Limb (tissue), 2 donors: ENCODE data around the gene DYSF.

Experiments used
- DNase-seq, 2 donors: peaks; one replicate each; pipeline ENCODE4 v3.0.0-alpha.2; 2016; ENCODE audit errors: extremely low spot score in 2 of 2

The DYSF gene

DNA sequence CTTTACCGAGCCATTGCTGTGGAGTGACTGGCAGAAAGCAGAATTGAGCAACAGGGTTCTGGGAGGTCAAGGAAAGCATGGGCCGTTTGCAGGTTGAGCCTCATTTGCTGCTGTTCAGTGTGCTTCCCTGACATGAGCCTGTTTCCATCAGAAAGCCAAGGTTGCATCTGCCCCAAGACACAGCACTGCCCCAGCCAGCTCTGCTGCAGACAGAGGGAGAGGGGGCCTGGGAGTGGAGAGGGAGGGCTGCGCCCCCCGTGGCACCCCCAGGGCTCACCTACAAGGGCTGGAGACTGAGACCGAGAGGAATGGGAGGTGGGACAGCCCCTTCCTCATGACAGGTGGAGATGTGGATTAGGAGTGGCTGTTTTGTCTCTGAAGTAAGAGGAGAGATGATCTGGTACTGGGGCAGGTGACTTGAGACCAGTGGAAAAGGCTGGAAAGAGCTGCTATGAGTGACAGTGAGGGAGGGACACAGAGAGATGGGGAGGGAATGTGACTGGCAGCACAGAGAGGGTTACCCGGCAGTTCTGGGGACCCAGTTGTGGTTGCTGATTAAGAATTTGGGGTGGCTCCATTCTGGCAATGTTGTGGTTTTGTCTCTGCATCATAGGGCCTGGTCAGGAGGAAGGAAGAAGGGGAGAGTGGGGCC, 218.0 kb downstream of the DYSF start:
- peak in 1 of 2 donors; percentile 15 for DNase-seq

GRCh38 chr2:71671895-71672825, 218.8 kb downstream of the DYSF start:
- DNase-seq = peak in 1 of 2 donors; percentile 48

DNA sequence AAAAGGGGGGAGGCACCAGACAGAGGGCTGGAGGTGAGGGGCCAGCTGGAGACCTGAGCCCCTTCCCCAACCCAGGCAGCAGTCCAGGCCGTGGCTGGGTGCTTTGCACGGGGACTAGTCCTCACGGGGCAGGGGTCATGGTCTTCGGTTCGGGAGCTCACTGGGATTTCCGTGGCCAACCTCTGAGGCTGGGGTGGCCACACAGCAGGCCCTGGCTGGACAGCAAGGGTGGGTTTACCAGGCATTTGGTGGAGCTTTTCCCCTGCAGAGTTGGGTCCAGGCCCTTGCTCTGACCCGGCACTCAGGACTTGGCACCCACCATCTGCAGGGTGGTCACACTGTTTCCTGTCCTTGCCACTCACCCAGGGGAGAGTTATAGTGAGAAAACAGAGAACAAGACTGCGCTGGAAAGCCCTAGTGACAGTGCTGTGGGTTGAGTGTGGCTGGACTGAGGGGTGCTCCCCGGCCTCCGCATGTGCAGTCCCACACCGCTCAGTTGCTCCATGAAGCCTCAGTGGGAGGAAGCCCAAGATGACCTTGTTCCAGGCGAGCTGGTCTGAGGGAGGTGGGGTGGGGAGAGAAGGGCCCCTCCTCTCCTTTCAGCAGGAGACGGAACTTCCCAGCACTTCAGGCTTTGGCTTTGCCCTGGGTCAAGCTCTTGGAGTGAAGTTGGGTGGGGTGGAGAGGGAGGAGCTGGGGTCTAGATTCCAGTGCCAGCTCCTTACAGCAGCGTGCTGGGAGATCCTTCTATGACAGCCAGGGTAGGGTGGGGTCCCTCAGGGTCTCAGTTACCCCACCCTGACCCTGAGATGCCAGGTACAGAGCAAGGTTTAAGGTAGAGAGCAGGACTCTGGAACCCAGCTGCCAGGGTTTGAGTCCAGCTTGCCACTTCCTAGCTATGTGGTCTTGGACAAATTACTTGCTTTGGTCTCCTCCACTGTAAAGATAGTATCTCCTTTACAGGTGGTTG, 219.8 kb downstream of the DYSF start:
- peak in 1 of 2 donors; percentile 24 for DNase-seq

GRCh38 chr2:71674158-71674851, 220.9 kb downstream of the DYSF start:
- peak in 1 of 2 donors; percentile 24 for DNase-seq

- peak in 1 of 2 donors; percentile 27 for DNase-seq
Observed at GRCh38 chr2:71675296-71675695, 221.9 kb downstream of the DYSF start.

GRCh38 chr2:71678874-71679273, 225.5 kb downstream of the DYSF start:
- peak in 1 of 2 donors; percentile 13 for DNase-seq

GRCh38 chr2:71679491-71679890, 226.1 kb downstream of the DYSF start:
- DNase-seq = no peak

DNA sequence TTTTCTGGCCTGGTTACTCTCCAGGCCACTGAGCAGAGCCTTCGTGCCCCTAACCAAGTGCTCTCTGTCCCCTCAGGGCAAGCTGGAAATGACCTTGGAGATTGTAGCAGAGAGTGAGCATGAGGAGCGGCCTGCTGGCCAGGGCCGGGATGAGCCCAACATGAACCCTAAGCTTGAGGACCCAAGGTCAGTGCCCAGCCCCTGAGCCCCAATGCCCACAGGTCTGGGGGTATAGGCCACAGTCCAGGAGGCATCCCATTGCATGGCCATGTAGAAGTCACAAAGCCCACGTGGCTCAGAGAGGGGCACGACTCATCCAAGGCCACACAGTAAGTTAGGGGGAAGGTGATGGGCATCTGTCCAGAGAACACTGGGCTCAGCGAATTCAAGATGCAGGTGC, 227.6 kb downstream of the DYSF start:
- DNase-seq = no peak

DNA sequence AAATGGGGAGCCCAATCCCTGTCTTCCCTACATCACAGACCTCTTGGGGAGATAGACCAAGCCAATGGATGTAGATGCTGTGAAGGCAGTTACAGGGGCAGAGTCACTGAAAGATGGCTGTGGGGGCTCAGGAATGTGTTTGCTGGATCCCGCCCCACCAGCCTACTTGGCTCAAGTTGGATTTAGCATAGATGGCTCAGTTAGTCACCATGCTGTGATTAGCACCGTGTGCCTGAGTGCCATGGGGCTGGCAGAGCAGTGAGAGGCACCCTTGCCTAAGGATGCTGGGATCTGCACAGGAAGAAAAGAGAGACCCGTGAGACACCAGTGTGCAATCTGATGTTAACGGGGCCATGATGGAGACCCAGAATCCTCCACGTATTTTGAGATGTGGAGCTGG, 228.3 kb downstream of the DYSF start:
- DNase-seq = no peak

DNA sequence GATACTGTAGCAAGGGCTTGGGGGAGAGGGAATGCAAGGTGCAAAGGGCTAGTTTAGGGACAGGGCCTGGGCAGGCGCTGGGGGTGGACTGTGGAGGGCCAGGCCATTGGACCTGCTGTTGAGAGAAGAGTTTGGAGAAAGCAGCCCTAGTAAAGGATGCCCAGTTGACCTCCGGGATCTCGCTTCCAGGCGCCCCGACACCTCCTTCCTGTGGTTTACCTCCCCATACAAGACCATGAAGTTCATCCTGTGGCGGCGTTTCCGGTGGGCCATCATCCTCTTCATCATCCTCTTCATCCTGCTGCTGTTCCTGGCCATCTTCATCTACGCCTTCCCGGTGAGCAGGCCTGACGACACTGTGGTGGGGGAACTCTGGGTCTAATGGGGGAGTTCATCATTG, 229.0 kb downstream of the DYSF start:
- DNase-seq = no peak

GRCh38 chr2:71683070-71683469, 229.7 kb downstream of the DYSF start:
- DNase-seq = no peak

GRCh38 chr2:71683666-71684065, 230.3 kb downstream of the DYSF start:
- no peak for DNase-seq

DNA sequence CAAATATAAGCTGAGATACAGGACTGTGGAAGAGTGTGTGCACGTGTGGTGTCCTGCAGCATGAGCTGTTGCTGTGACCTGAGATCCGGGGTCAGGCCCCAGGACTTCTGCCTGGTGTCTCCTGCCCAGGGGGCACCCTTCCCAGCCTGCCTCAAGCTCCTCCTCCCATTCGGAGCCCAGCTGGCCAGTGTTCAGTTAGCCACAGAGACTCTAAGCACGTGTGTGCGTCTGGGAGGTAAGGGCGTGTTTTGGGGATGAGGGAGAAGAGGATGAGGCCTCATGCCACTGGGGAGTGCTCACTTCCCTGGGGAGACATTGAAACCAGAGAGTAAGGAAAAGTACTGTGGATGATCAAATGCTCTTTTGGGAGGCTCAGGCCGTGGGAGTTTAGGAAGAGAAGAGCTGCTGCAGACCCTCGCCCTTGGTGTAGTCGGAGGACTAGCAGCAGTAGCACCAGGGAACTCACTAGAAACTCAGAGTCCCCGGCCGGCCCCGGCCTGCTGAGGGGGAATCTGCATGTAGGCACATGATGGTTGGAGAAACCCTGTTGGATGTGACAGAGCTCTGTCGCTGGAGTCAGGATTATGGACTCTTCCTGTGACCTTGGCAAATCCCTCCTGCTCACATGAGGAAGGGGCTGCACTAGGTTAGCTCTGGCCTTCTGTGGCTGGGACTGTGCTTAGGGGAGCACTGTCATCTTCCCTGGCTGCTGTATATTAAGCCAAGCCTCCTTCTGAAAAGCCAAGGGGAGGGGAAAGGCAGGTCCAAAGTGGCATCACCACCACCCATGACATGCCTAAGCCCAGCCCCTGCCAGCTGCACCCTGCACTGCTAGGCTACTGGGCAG, 231.1 kb downstream of the DYSF start:
- DNase-seq = no peak

GRCh38 chr2:71685073-71685848, 231.9 kb downstream of the DYSF start:
- DNase-seq = peak in 1 of 2 donors; percentile 54

GRCh38 chr2:71685941-71686611, 232.7 kb downstream of the DYSF start:
- DNase-seq = no peak

GRCh38 chr2:71686781-71687180, 233.4 kb downstream of the DYSF start:
- DNase-seq = no peak

DNA sequence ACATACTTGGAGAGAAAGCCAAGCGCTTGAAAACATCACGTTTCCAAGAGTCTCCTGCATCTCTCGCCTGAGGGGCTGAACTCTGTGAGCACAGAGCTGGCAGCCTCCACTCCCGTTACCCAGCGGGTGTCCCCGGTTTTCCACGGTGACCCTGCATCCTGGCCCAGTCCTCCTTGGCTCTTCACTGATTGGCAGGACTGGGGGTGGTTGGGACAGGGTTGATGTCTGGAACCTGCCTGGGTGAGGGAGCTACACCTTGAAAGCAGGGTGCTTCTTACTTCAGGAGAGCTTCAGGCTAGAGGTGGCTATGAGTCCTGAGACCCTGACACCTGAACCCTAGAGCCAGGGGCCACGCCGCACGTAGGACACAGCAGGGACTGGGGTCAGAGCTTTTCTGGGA, 234.1 kb downstream of the DYSF start:
- no peak for DNase-seq

- DNase-seq = no peak
Observed at GRCh38 chr2:71688530-71688929, 235.2 kb downstream of the DYSF start.

DNA sequence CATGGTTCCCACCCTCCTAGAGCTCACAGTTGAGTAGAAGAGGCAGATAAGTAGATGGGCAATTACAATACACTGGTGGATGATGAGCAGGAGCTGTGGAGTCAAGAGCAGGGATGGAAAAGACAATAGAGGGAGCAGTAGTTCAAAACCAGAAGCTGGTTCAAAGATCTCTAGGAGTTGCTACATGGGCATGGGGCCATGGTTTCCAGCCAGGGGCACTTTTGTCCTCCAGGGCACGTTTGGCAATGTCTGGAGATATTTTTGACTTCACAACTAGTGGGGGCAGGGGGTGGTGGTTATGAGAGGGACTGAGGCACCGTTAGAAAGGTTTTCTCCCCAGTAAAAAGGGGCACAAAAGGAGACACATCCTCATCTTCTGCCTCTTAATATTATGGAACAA, 236.0 kb downstream of the DYSF start:
- DNase-seq = no peak
